M059J (cell line): ENCODE results near the gene PRDX5. TPM values are rescaled to one million over a fixed set of nuclear protein-coding genes. Genes with fewer than 3 reads are reported as not detected.

ENCODE experiments used
- DNase-seq: peaks from one replicate; pipeline ENCODE4 v3.0.0-alpha.2; 2012; ENCODE audit warnings: low read depth
- total RNA-seq: library from RNA; depleted of rRNA; stranded (reverse); fragments of >200 nt; shearing (Covaris generic); gene quantifications from 2 replicates; pipeline ENCODE4 v1.2.3, GENCODE V29; 2014

The PRDX5 gene
- total RNA-seq, 1 experiment from 2014 or later = 260 TPM

- peak; percentile 16 for DNase-seq
These were observed 29.4 kb downstream of the PRDX5 start for GRCh38 chr11:64347193-64347867.

GRCh38 chr11:64348383-64349024 lies 30.6 kb downstream of the PRDX5 start:
- peak; percentile 30 for DNase-seq

- DNase-seq = no peak
These were observed 31.1 kb downstream of the PRDX5 start for GRCh38 chr11:64349025-64349387.

- no peak for DNase-seq
These were observed 31.5 kb downstream of the PRDX5 start for GRCh38 chr11:64349404-64349803.

GRCh38 chr11:64351136-64351631 lies 33.3 kb downstream of the PRDX5 start:
- DNase-seq = no peak

GRCh38 chr11:64352099-64352994 lies 34.4 kb downstream of the PRDX5 start:
- DNase-seq = no peak

GRCh38 chr11:64352995-64353714 lies 35.2 kb downstream of the PRDX5 start:
- no peak for DNase-seq

GRCh38 chr11:64353715-64354506 lies 36.0 kb downstream of the PRDX5 start:
- DNase-seq = no peak

GRCh38 chr11:64355078-64355940 lies 37.4 kb downstream of the PRDX5 start:
- peak; percentile 83 for DNase-seq

GRCh38 chr11:64356498-64357411 lies 38.8 kb downstream of the PRDX5 start:
- peak; percentile 48 for DNase-seq

- no peak for DNase-seq
These were observed 39.5 kb downstream of the PRDX5 start for GRCh38 chr11:64357446-64357845.

- peak; percentile 85 for DNase-seq
These were observed 40.1 kb downstream of the PRDX5 start for GRCh38 chr11:64357904-64358535.

GRCh38 chr11:64358536-64358906 lies 40.6 kb downstream of the PRDX5 start:
- DNase-seq = no peak

GRCh38 chr11:64358907-64359711 lies 41.2 kb downstream of the PRDX5 start, which contains the start of gene RPS6KA4:
Gene RPS6KA4, plus strand, starts transcription at chr11:64359162. Its CDS starts 74 bp downstream, at chr11:64359236.
- DNase-seq = peak; percentile 68

GRCh38 chr11:64359712-64360445 lies 42.0 kb downstream of the PRDX5 start:
- DNase-seq = no peak

- DNase-seq = no peak
These were observed 42.6 kb downstream of the PRDX5 start for GRCh38 chr11:64360448-64360921.

- no peak for DNase-seq
These were observed 43.7 kb downstream of the PRDX5 start for GRCh38 chr11:64361659-64362058.
